Measurements from ENCODE around the gene GKN2.

GRCh38 chr2:68931799-68932198, 20.9 kb downstream of the GKN2 start:
- TF ChIP-seq PCBP1 (IDR thresholded peaks at IDR 0.05; ENCODE audit: borderline replicate concordance, low read depth, low read length) = no peak
- no peak for TF ChIP-seq HOXA7 (CRISPR knock-in tag; IDR thresholded peaks at IDR 0.05)
- TF ChIP-seq ZNF839 (CRISPR knock-in tag; IDR thresholded peaks at IDR 0.05; ENCODE audit: borderline replicate concordance) = no peak
